Inflammatory macrophage treated with lipopolysaccharide for 1 hour (primary cell): ENCODE data around the gene ACTG1.
A peak's percentile ranks its signal among the peaks of the same experiment; 100 is the strongest.

Experiments used
- DNase-seq, 2 donors: peaks; one replicate each; pipeline ENCODE4 v3.0.0-alpha.2; 2020 to 2022

The ACTG1 gene

GRCh38 chr17:81544281-81544974 is 31.8 kb upstream of the ACTG1 start:
- DNase-seq: no peak

- DNase-seq: no peak
Measured at GRCh38 chr17:81543756-81544155, 31.2 kb upstream of the ACTG1 start.

GRCh38 chr17:81543339-81543675 is 30.7 kb upstream of the ACTG1 start:
- DNase-seq: no peak

GRCh38 chr17:81542431-81543338 is 30.1 kb upstream of the ACTG1 start:
- no peak for DNase-seq

GRCh38 chr17:81541123-81541522 is 28.5 kb upstream of the ACTG1 start:
- no peak for DNase-seq

- DNase-seq: no peak
Measured at GRCh38 chr17:81540676-81541027, 28.1 kb upstream of the ACTG1 start.

GRCh38 chr17:81539961-81540675 is 27.5 kb upstream of the ACTG1 start:
- DNase-seq: no peak

GRCh38 chr17:81539571-81539900 is 26.9 kb upstream of the ACTG1 start:
- no peak for DNase-seq

- no peak for DNase-seq
Measured at GRCh38 chr17:81538651-81539570, 26.3 kb upstream of the ACTG1 start.

- no peak for DNase-seq
Measured at GRCh38 chr17:81537856-81538555, 25.4 kb upstream of the ACTG1 start.

- peak in 1 of 2 donors; percentile 7 for DNase-seq
Measured at GRCh38 chr17:81537343-81537855, 24.8 kb upstream of the ACTG1 start.

GRCh38 chr17:81536299-81537290 is 24.0 kb upstream of the ACTG1 start:
- no peak for DNase-seq

GRCh38 chr17:81535480-81536298 is 23.1 kb upstream of the ACTG1 start:
- DNase-seq: no peak

GRCh38 chr17:81535007-81535328 is 22.4 kb upstream of the ACTG1 start:
- DNase-seq: no peak

- DNase-seq: no peak
Measured at GRCh38 chr17:81534157-81535006, 21.8 kb upstream of the ACTG1 start.

GRCh38 chr17:81533339-81534141 is 20.9 kb upstream of the ACTG1 start:
- DNase-seq: no peak

- DNase-seq: no peak
Measured at GRCh38 chr17:81532490-81533287, 20.1 kb upstream of the ACTG1 start.
